Measurements from ENCODE around the gene ZNF653. TPM values are rescaled to one million over a fixed set of nuclear protein-coding genes. Genes with fewer than 3 reads are reported as not detected.
"Not testable (repeated sequence)": the region's sequence is repeated elsewhere in the genome, so short reads cannot be mapped to it uniquely, and the experiment has no call there.

The ZNF653 gene
- total RNA-seq, 1 donor from 2014 or later, result 10.3 TPM

DNA sequence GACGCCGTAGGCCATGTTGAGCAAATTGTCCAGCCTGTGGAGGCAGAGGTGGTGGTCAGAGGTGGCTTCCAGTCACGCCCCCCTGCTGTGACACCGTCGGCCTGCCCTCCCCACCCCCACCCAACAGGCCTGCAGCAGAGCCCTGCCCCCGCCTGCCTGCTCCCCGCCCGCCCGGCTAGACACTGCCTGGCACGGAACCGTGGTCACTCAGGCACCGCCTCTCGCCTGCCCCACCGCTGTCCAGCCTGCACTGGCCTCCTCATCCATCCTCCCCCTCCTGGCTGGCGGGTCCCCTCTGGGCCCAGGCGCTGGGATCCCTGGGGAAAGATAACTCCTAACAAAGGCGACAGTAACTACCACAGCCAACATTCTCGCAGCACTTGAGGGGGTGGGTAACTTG is 48.5 kb downstream of the ZNF653 start:
- Mint-ChIP-seq H3K36me3 (ENCODE audit: unreplicated experiment) (no peaks in the 10 kb centered on the region), H3K27me3 (ENCODE audit: unreplicated experiment) (no peaks in the 10 kb centered on the region), H3K4me1 (ENCODE audit: unreplicated experiment) (peaks cover 3% of the 10 kb centered on the region), H3K27ac (ENCODE audit: unreplicated experiment) (no peak overlapping the region), H3K9me3 (ENCODE audit: unreplicated experiment) (no peaks in the 10 kb centered on the region), H3K4me3 (ENCODE audit: unreplicated experiment) (no peak overlapping the region)
- DNase-seq (ENCODE audit: extremely low spot score, unreplicated experiment), result no peak
- TF ChIP-seq CTCF (IDR thresholded peaks at IDR 0.05), result no peak

DNA sequence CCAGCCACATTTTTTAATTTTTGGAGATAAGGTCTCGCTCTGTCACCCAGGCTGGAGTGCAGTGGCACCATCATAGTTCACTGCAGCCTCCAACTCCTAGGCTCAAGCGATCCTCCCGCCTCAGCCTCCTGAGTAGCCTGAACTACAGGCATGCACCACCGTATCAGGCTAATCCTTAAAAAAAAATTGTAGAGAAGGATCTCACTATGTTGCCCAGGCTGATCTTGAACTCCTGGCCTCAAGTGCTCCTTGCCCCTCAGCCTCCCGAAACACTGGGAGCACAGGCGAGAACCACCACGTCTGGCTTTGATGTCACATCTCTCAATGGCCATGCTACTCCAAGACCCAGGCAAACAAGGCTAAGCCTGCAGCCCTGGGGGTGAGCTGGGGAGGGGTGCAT is 49.0 kb downstream of the ZNF653 start:
- Mint-ChIP-seq H3K4me3 (ENCODE audit: unreplicated experiment) (no peak overlapping the region), H3K36me3 (ENCODE audit: unreplicated experiment) (no peaks in the 10 kb centered on the region), H3K27me3 (ENCODE audit: unreplicated experiment) (no peaks in the 10 kb centered on the region), H3K27ac (ENCODE audit: unreplicated experiment) (no peak overlapping the region), H3K9me3 (ENCODE audit: unreplicated experiment) (no peaks in the 10 kb centered on the region), H3K4me1 (ENCODE audit: unreplicated experiment) (peaks cover 3% of the 10 kb centered on the region)
- TF ChIP-seq CTCF (IDR thresholded peaks at IDR 0.05), result no peak
- no peak for DNase-seq (ENCODE audit: extremely low spot score, unreplicated experiment)

DNA sequence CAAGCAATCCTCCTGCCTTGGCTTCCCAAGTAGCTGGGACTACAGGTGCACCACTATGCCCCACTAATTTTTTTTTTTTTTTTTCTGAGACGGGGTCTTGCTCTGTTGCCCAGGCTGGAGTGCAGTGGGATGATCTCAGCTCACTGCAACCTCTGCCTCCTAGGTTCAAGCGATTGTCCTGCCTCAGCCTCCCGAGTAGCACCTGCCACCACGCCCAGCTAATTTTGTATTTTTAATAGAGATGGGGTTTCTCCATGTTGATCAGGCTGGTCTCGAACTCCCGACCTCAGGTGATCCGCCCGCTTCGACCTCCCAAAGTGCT is 50.4 kb downstream of the ZNF653 start:
- H3K4me3 Mint-ChIP-seq (ENCODE audit: unreplicated experiment); H3K27ac Mint-ChIP-seq (ENCODE audit: unreplicated experiment): not testable (repeated sequence)

DNA sequence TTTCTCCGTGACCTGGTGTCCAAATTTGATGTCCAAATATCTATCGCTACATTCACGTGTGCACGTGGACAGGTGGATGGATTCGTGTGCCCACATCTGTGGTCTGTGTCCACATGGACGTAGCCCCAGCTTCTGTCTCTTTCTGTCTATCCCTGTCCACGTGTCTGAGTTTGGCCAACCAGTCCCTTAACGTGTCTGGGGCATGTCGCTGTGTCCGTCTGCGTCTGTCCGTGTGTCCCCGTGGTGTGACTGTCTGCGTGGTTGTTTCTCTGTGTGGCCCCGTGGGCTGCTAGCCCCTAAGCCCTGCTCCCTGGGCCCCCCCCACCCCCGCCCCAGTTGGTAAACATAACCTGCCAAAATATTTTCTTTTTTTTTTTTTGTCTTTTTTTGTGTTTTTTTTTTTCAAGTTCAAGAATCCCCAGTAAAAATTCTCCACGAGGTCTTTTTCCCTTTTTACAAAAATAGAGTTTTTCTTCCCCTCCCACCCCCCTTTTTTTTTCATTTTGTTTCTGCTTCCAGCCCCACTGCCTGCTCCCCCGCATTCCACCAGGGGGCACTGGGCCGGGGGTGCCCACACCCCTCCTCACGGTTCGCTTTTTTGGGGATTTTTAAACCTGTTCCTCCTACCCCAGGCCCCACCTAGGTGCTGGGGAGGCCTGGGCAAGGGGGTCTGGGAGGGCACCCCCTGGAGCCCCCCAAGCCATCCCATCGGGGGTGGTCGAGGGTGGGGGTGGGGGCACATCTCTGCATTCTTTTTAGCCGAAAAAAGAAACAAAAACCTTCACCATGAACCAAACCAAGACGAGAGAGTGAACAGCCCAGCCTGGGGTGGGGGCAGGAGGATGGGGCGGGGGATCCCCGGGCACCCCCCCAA is 51.9 kb downstream of the ZNF653 start:
- H3K36me3 Mint-ChIP-seq (ENCODE audit: unreplicated experiment), result peaks cover 4% of the 10 kb centered on the region
- peaks cover 3% of the 10 kb centered on the region for H3K4me1 Mint-ChIP-seq (ENCODE audit: unreplicated experiment)
- no peak for DNase-seq (ENCODE audit: extremely low spot score, unreplicated experiment)
- peak; percentile 26 for TF ChIP-seq CTCF (IDR thresholded peaks at IDR 0.05)
- no peaks in the 10 kb centered on the region for H3K9me3 Mint-ChIP-seq (ENCODE audit: unreplicated experiment)
- no peaks in the 10 kb centered on the region for H3K27me3 Mint-ChIP-seq (ENCODE audit: unreplicated experiment)
- no peak overlapping the region for H3K4me3 Mint-ChIP-seq (ENCODE audit: unreplicated experiment)
- H3K27ac Mint-ChIP-seq (ENCODE audit: unreplicated experiment), result no peak overlapping the region

More for the DNA sequence above, 50.4 kb downstream of the ZNF653 start:
- not testable (repeated sequence) for H3K36me3 Mint-ChIP-seq (ENCODE audit: unreplicated experiment); H3K27me3 Mint-ChIP-seq (ENCODE audit: unreplicated experiment); H3K9me3 Mint-ChIP-seq (ENCODE audit: unreplicated experiment); DNase-seq (ENCODE audit: extremely low spot score, unreplicated experiment); H3K4me1 Mint-ChIP-seq (ENCODE audit: unreplicated experiment)

DNA sequence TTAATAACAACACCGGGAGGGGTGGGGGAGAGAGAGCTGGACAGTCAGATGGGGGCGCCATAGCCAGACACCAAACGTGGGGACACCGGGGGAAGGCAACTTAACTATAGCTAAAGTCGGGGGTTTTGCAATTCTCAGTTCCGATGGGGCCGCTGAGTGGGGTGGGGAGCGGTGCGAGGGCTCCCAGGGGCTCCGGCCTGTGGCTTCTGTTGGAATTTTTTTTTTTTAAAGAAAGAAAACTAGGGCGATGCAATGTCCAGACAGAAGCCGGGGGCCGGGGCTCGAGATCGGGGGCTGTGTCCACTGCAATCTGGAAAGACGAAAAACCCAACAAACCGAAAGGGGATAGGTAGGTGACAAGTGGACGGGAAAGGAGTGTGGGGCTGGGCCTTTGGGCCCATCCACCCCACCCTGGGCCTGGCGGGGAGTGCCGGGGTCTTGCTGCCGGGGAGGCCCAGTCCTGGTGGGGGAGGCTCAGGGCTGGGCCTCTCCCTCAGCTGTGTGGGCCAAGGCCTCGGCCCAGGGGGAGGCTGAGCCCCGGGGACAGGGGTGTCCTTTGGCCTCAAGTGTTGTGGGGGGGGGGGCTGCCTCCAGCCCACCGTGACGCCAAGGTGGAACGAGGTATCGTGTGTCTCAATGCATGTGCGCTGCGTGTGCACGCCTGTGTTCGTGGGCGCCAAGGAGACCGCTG is 52.9 kb downstream of the ZNF653 start:
- TF ChIP-seq CTCF (IDR thresholded peaks at IDR 0.05), result no peak
- no peak for DNase-seq (ENCODE audit: extremely low spot score, unreplicated experiment)
- Mint-ChIP-seq H3K4me3 (ENCODE audit: unreplicated experiment) (no peak overlapping the region), H3K4me1 (ENCODE audit: unreplicated experiment) (peaks cover 3% of the 10 kb centered on the region), H3K36me3 (ENCODE audit: unreplicated experiment) (peaks cover 4% of the 10 kb centered on the region), H3K9me3 (ENCODE audit: unreplicated experiment) (no peaks in the 10 kb centered on the region), H3K27ac (ENCODE audit: unreplicated experiment) (no peak overlapping the region), H3K27me3 (ENCODE audit: unreplicated experiment) (no peaks in the 10 kb centered on the region)
